Stimulated activated CD8-positive, alpha-beta memory T cell treated with anti-CD3 and anti-CD28 coated beads, Interleukin-2, amount 100 ng/mL, for 48 hours (primary cell): ENCODE measurements around the gene CDKN2B-AS1.
"Not testable (repeated sequence)": the region's sequence is repeated elsewhere in the genome, so short reads cannot be mapped to it uniquely, and the experiment has no call there.

Experiments
- DNase-seq, 2 donors: peaks; one replicate each; pipeline ENCODE4 v3.0.0-alpha.2; 2020; ENCODE audit warnings: low read depth in 2 of 2

The CDKN2B-AS1 gene

GRCh38 chr9:22043928-22044327 lies 49.3 kb downstream of the CDKN2B-AS1 start:
- DNase-seq: no peak

DNA sequence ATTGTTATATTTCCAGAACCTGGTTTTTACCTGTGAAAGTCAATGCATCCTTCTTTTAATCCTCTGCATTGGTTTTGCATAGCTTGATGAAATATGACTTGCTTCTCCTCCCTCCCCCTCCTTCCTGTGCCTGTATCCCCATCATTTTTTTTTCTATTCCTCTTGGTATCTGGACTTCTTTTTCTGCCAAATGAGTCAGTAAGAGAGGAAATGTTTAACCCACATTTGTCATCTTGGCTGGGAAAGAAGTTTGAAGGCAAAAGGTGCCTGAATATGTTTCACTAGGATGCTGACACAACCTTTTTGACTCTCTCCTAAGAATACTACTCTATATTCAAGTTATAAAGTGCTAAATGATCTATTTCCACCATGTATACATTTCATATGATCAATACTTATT lies 50.0 kb downstream of the CDKN2B-AS1 start:
- no peak for DNase-seq

GRCh38 chr9:22045423-22045822 lies 50.8 kb downstream of the CDKN2B-AS1 start:
- no peak for DNase-seq

- no peak for DNase-seq
Observed at GRCh38 chr9:22046243-22046885, 51.8 kb downstream of the CDKN2B-AS1 start.

DNA sequence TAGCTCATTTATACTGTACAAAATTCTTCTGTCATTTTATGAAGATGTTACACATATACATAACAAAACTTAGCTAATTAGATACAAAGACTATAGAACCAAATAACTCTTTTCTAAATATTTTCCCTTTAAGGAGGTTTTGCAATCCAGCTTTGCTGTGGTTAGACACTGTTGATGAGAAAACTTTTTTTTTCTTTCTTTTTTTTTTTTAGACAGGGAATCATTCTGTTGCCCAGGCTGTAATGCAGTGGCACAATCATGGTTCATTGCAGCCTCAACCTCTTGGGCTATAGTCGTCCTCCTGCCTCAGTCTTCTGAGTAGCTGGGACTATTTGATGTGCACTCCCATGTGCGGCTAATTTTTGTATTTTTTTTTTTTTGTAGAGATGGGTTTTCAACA lies 53.0 kb downstream of the CDKN2B-AS1 start:
- DNase-seq: no peak

GRCh38 chr9:22049411-22049810 lies 54.8 kb downstream of the CDKN2B-AS1 start:
- DNase-seq: no peak

- no peak for DNase-seq
Observed at GRCh38 chr9:22050924-22051323, 56.3 kb downstream of the CDKN2B-AS1 start.

DNA sequence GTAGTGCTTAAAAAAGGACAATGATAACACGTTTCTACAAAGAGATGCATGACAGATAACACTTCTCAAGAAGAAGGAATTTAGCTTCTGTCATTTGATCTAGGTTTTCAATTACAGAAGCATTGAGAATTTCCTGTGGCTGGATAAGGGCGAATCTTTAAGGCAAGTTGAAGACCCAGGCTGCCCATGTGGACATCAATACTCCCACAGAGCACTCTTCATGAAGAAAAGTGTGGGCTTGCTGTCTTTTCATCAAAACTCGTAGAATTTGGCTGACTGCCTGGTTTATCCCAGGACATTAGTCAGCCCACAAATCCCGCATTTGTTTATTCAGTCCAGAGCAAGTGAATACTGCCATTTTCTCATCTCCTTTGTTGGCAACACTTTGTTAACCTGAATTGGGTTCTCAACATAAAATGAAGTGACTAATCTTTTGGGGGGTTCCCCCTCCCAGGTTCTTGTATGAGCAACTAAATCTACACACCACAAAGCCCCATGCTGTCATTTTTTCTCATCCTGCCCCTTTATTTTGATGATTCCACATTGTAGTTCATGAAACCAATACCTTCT lies 57.9 kb downstream of the CDKN2B-AS1 start:
- DNase-seq: peak in 1 of 2 donors; percentile 3

DNA sequence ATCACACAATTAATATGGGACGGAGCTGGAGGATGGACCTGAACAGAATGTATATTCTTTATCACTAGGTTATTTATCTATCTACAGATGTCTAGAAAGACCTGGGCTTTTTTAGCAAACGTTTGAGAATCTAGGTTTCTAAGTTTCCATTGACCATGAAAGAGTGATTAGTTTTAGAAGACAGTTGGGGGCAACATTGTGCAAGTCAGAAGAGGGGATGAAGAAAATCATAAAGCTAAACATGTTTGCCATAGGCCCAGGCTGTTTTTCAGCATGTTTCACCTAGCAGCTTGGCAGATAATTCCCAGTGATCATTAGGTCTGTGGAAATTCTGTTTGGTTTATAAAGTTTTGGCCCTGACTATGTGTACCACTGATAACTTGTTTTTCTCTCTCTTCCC lies 58.6 kb downstream of the CDKN2B-AS1 start:
- DNase-seq: no peak

DNA sequence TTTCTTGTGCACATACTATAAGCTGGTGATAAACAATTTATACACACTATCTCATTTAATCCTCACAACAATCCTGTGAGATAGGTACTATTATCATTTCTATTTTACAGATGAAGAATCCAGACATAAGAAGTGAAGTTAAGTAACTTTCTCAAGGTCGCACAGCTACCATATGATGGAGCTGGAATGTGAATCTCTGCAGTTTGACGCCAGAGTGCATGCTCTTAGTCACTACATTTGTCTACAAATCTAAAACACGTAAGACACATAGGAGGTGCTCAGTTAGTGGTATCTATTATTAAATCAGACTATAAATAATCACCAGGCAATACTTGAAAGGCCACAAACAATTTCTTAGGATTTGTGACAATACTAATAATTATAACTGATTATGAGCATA lies 59.5 kb downstream of the CDKN2B-AS1 start:
- no peak for DNase-seq

DNA sequence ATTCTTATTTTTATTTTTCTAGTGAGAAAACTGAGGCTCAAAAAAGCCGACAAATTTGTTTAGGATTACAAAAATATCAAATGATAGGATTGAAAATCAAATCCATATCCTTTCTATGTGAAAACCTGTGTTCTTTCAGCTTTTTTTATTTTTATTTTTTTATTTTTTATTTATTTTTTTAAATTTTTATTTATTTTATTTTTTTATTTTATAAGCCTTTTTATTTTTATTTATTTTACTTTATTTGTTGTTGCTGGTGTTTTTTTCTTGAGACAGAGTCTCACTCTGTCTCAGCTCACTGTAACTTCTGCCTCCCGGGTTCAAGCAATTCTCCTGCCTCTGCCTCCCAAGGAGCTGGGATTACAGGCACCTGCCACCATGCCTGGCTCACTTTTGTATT lies 59.9 kb downstream of the CDKN2B-AS1 start:
- no peak for DNase-seq

DNA sequence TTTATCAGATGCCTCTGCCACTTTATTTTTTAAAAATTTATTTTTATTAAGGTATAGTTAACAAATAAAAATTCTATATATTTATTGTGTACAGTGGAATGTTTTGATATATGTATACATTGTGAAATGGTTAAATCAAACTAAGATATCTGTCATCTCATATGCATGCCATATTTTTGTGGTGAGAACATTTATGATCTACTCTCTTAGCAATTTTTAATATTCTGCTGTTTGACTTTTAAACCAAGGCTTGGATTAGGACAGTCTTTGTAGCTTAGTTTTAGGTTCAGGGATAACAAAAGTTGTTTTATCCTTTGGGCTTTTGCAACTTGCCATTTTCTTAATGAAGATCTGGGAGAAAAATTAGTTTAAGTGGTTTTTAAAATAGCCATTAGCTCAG lies 60.5 kb downstream of the CDKN2B-AS1 start:
- DNase-seq: no peak

GRCh38 chr9:22056402-22056801 lies 61.8 kb downstream of the CDKN2B-AS1 start:
- DNase-seq: no peak

DNA sequence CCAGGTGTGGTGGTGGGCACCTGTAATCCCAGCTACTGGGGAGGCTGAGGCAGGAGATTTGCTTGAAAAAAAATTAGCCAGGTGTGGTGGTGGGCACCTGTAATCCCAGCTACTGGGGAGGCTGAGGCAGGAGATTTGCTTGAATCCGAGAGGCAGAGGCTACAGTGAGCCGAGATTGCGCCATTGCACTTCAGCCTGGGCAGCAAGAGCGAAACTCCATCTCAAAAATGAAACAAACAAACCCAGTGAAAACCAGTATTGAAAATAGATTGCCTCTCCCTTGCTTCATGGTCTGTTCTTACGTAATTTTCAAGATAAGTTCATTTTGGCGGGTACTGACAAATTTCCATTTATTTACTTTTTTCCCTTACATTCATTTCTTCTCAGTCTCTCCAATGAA lies 63.4 kb downstream of the CDKN2B-AS1 start:
- DNase-seq: not testable (repeated sequence)

DNA sequence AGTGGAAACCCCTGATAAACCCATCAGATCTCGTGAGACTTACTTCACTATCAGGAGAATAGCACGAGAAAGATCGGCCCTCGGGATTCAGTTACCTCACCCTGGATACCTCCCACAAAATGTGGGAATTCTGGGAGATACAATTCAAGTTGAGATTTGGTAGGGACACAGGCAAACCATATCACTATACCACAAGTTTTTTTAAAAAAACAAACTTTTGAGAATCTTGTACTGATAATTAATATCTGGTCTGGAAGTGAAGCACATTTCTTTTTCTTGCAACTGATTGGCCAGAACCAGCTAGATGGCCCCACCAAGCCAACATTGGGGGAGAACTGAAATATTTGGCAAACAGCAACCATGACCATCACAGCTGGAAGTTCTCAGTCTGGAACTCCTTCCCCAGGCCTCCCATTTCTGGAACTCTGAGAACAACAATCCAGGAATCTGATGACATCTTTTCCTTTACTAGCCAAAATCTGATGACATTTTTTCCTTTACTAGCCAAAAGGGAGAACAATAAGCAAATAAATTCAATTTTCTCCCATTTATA lies 66.3 kb downstream of the CDKN2B-AS1 start:
- no peak for DNase-seq

DNA sequence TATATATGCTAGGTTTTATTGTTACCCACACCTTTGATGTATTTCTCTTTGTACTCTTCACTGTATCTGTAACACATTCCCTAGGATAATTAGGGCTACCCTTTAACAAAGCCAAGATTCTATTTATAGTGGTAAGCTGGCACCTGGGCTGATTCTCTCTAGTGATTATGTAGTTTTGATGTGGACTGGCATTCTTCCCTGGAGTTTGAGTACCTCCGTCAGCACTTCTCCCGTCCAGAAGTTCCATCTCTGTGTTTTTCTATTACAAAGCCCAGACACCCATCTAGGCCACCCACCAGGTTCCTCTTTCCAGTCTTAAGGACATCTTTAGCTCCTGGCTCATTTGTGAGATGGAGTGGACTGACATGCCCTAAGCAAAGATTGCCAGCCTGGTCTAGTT lies 70.4 kb downstream of the CDKN2B-AS1 start:
- DNase-seq: no peak

DNA sequence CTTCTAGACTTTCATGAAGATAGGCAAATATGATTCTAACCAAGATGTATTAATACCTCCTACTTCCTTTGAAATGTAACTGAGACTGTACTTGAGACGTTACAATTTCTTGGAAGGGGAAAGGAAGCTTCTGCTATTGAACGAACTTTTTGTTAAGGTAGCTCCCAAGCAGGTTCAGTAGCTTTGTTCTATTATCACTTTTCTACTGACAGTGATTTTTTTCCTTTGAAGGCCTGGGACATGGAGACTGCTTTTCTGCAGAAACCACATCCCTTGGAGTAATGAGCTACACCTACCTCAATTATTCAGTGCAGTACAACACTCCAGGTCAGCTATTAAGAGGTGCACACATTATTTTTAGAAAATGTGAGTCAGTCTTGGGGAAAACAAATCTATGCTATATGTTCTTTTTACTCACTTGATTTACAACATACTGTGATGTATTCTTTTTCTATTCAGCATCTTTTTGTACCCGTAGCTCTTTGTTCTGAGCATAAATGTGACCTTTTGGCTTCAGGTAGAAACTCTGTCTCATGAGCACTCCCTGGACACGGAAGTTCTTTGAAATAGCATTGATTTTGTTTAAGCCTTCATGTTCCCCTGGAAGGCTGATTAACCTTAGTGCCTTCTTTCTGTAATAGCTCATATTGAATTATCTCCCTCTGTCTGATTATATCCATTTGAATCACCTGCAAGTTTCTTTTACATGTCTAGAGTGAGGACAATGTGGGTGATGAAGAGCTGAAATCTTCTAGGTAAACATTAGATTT lies 71.0 kb downstream of the CDKN2B-AS1 start:
- DNase-seq: no peak

DNA sequence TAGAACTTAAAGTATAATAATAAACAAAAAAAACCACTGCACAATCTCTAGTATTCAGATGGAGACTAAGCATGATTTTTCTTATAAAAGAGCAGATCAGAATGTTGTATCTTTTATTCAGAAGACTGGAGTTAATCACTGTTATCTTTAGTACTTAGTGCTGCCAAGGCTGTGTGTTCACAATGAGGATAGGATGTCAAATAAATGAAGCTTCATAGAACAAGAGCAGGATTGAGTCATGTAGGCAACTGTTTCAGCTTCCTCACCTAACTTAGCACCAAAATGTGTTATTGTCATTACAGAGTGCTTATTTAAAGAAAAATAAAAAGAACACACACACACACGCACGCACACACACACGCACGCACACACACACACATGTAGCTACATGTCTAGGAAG lies 72.6 kb downstream of the CDKN2B-AS1 start:
- no peak for DNase-seq

DNA sequence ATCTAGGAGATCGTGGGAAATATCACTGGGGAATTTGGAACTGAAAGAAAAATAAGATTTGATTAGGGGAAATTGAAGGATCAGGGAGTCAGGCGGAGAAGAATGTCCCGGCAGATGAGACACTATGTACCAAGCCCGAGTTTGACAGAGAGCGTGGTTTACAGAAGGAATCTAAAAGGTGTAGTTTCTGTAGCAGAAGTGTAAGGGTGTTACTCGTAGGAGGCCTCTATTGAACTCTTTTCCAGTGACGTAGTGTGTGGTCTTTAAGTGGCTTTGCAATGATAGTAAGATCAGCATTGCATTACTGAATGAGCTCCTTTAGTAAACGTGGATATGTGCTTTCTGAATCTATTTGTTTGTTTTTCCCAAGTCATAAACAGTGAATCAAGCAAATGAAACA lies 73.8 kb downstream of the CDKN2B-AS1 start:
- DNase-seq: no peak

GRCh38 chr9:22073349-22073748 lies 78.8 kb downstream of the CDKN2B-AS1 start:
- DNase-seq: no peak

DNA sequence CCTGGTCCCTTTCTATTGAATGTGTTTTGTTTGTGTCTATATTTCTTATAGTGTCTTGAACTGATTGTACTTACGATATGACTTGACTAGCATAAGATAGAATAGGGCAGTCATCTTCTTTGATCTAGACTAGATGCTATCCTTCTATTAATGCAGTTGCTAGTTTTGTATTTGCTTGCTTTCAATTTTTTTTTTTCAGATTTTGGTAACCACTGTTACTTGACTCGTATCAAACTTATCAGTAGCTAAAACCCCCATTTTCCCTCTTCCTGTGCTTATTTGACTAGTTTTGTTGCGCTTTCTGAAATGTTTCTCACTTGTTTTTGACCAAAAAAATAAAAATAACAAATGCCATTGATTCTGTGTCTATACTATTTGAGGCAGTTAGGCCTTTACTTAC lies 83.5 kb downstream of the CDKN2B-AS1 start:
- DNase-seq: no peak

GRCh38 chr9:22079873-22080341 lies 85.3 kb downstream of the CDKN2B-AS1 start:
- DNase-seq: peak in 1 of 2 donors; percentile 18
